GM21390 (cell line): ENCODE results near the gene MPO.

Source experiments
- ATAC-seq: cut with Tn5 transposase; IDR thresholded peaks from one replicate; pipeline ENCODE4 v1.9.1; 2021; ENCODE audit not compliant: unreplicated experiment

Gene MPO

GRCh38 chr17:58320570-58321323, 40.0 kb upstream of the MPO start:
- no peak for ATAC-seq

GRCh38 chr17:58320163-58320558, 39.4 kb upstream of the MPO start:
- ATAC-seq, result no peak

GRCh38 chr17:58319173-58320162, 38.7 kb upstream of the MPO start:
- ATAC-seq, result no peak

- no peak for ATAC-seq
Measured at GRCh38 chr17:58318627-58319172, 38.0 kb upstream of the MPO start.

- ATAC-seq, result no peak
Measured at GRCh38 chr17:58318065-58318481, 37.3 kb upstream of the MPO start.

GRCh38 chr17:58317421-58318064, 36.8 kb upstream of the MPO start:
- ATAC-seq, result no peak

GRCh38 chr17:58316260-58316960, 35.7 kb upstream of the MPO start:
- ATAC-seq, result no peak

GRCh38 chr17:58315750-58316149, 35.0 kb upstream of the MPO start:
- ATAC-seq, result no peak

GRCh38 chr17:58315281-58315711, 34.6 kb upstream of the MPO start:
- ATAC-seq, result no peak

GRCh38 chr17:58314706-58315015, 33.9 kb upstream of the MPO start:
- no peak for ATAC-seq

GRCh38 chr17:58313815-58314705, 33.3 kb upstream of the MPO start:
- no peak for ATAC-seq

GRCh38 chr17:58312829-58313228, 32.1 kb upstream of the MPO start:
- ATAC-seq, result no peak

- no peak for ATAC-seq
Measured at GRCh38 chr17:58312021-58312630, 31.4 kb upstream of the MPO start.

GRCh38 chr17:58311429-58311894, 30.7 kb upstream of the MPO start:
- ATAC-seq, result no peak

- ATAC-seq, result no peak
Measured at GRCh38 chr17:58310511-58311428, 30.0 kb upstream of the MPO start.

GRCh38 chr17:58309918-58310259, 29.2 kb upstream of the MPO start:
- no peak for ATAC-seq

GRCh38 chr17:58308985-58309917, 28.5 kb upstream of the MPO start:
- ATAC-seq, result no peak
